ENCODE results near the gene TOP1. TPM values are rescaled to one million over a fixed set of nuclear protein-coding genes. Genes with fewer than 3 reads are reported as not detected.

TOP1 gene
- total RNA-seq, 4 donors from 2014 or later, result 9.4 to 13.6 (median 12.2) TPM

GRCh38 chr20:40993794-40994540, 34.7 kb upstream of the TOP1 start:
- no peak for DNase-seq
- no peak for TF ChIP-seq POLR2A (IDR thresholded peaks at IDR 0.05)
- TF ChIP-seq CTCF (IDR thresholded peaks at IDR 0.05 in 4 of 5, conservative IDR thresholded peaks at IDR 0.05 in 1 of 5), result no peak
- Histone ChIP-seq H3K9me3 (no peaks in the 10 kb centered on the region), H3K4me1 (no peaks in the 10 kb centered on the region), H3K27ac (no peak overlapping the region), H3K27me3 (no peaks in the 10 kb centered on the region), H3K36me3 (no peaks in the 10 kb centered on the region), H3K4me3 (no peak overlapping the region)
- in situ Hi-C loops (cut with MboI; ENCODE audit: low sequenced_read_pairs in 4 of 4) (loop anchor here in 3 of 4 donors (5.0 to 25.0 kb wide), 2 partner anchors 98 to 343 kb away; partner anchors contain the start of gene LPIN3 (in 3 of the 3)), intact Hi-C loops (cut with DNase I; ENCODE audit: low total_unique reads) (loop anchor here (5.0 kb wide), 1 partner anchor 348 kb away; the partner anchor contains the start of gene LPIN3)
- no peak for ATAC-seq

GRCh38 chr20:40996326-40996725, 32.3 kb upstream of the TOP1 start:
- Histone ChIP-seq H3K4me1 (no peaks in the 10 kb centered on the region), H3K27ac (no peak overlapping the region), H3K27me3 (no peaks in the 10 kb centered on the region), H3K9me3 (no peaks in the 10 kb centered on the region), H3K4me3 (no peak overlapping the region), H3K36me3 (no peaks in the 10 kb centered on the region)
- TF ChIP-seq POLR2A (IDR thresholded peaks at IDR 0.05), result no peak
- intact Hi-C loops (cut with DNase I; ENCODE audit: low total_unique reads) (no loop called here), in situ Hi-C loops (cut with MboI; ENCODE audit: low sequenced_read_pairs in 4 of 4) (loop anchor here in 3 of 4 donors (25.0 kb wide), 1 partner anchor 341 kb away; the partner anchor contains the start of gene LPIN3 (in 3 of the 3))
- DNase-seq (no peak), ATAC-seq (no peak)

GRCh38 chr20:40997116-40997515, 31.5 kb upstream of the TOP1 start:
- Histone ChIP-seq H3K9me3 (no peaks in the 10 kb centered on the region), H3K27me3 (no peaks in the 10 kb centered on the region), H3K27ac (no peak overlapping the region), H3K4me3 (no peak overlapping the region), H3K4me1 (peaks cover 0 to under 1% of the 10 kb centered on the region in 2 donors), H3K36me3 (no peaks in the 10 kb centered on the region)
- TF ChIP-seq POLR2A (IDR thresholded peaks at IDR 0.05) (no peak), CTCF (IDR thresholded peaks at IDR 0.05 in 4 of 5, conservative IDR thresholded peaks at IDR 0.05 in 1 of 5) (no peak)
- in situ Hi-C loops (cut with MboI; ENCODE audit: low sequenced_read_pairs in 4 of 4) (loop anchor here in 3 of 4 donors (25.0 kb wide), 1 partner anchor 340 kb away; the partner anchor contains the start of gene LPIN3 (in 3 of the 3)), intact Hi-C loops (cut with DNase I; ENCODE audit: low total_unique reads) (no loop called here)
- DNase-seq, result no peak
- no peak for ATAC-seq

- H3K27me3 ChIP-seq, result no peaks in the 10 kb centered on the region
- intact Hi-C loops (cut with DNase I; ENCODE audit: low total_unique reads) (no loop called here), in situ Hi-C loops (cut with MboI; ENCODE audit: low sequenced_read_pairs in 4 of 4) (loop anchor here in 3 of 4 donors (25.0 kb wide), 1 partner anchor 337 kb away; the partner anchor contains the start of gene LPIN3 (in 3 of the 3))
- TF ChIP-seq CTCF (IDR thresholded peaks at IDR 0.05 in 4 of 5, conservative IDR thresholded peaks at IDR 0.05 in 1 of 5) (no peak), POLR2A (IDR thresholded peaks at IDR 0.05) (no peak)
- no peak overlapping the region for H3K27ac ChIP-seq
- no peak for ATAC-seq
- H3K9me3 ChIP-seq, result no peaks in the 10 kb centered on the region
- no peak overlapping the region for H3K4me3 ChIP-seq
- no peak for DNase-seq
- H3K4me1 ChIP-seq, result peaks cover 16 to 24% of the 10 kb centered on the region in 2 donors
- H3K36me3 ChIP-seq, result no peaks in the 10 kb centered on the region
Measured at GRCh38 chr20:40999841-41000240, 28.8 kb upstream of the TOP1 start.

- Histone ChIP-seq H3K27me3 (no peaks in the 10 kb centered on the region), H3K9me3 (no peaks in the 10 kb centered on the region), H3K4me1 (peaks cover 22 to 31% of the 10 kb centered on the region in 2 donors), H3K36me3 (no peaks in the 10 kb centered on the region), H3K4me3 (no peak overlapping the region), H3K27ac (no peak overlapping the region)
- in situ Hi-C loops (cut with MboI; ENCODE audit: low sequenced_read_pairs in 4 of 4), result no loop called here
- DNase-seq (no peak), ATAC-seq (no peak)
- intact Hi-C loops (cut with DNase I; ENCODE audit: low total_unique reads), result no loop called here
- TF ChIP-seq POLR2A (IDR thresholded peaks at IDR 0.05) (no peak), CTCF (IDR thresholded peaks at IDR 0.05 in 4 of 5, conservative IDR thresholded peaks at IDR 0.05 in 1 of 5) (no peak)
Measured at GRCh38 chr20:41000628-41001027, 28.0 kb upstream of the TOP1 start.
